Nephron progenitor cell (in vitro differentiated cells): ENCODE measurements around the gene SEBOX.
"Not testable (repeated sequence)": the region's sequence is repeated elsewhere in the genome, so short reads cannot be mapped to it uniquely, and the experiment has no call there.

ENCODE experiments used
- DNase-seq: peaks from one replicate; pipeline ENCODE4 v3.0.0; 2021
- H3K27ac Mint-ChIP-seq: 2 replicates; pipeline ENCODE4 v1.8.0; 2021; ENCODE audit warnings: mild to moderate bottlenecking, moderate library complexity, mixed read lengths
- H3K27me3 Mint-ChIP-seq: 2 replicates; pipeline ENCODE4 v1.8.0; 2021; ENCODE audit warnings: mild to moderate bottlenecking, low read depth, mixed read lengths; ENCODE audit not compliant: poor library complexity
- H3K36me3 Mint-ChIP-seq: 2 replicates; pipeline ENCODE4 v1.8.0; 2021; ENCODE audit warnings: low read depth, mixed read lengths
- H3K4me1 Mint-ChIP-seq: 2 replicates; pipeline ENCODE4 v1.8.0; 2021; ENCODE audit warnings: mixed read lengths
- H3K4me3 Mint-ChIP-seq: 2 replicates; pipeline ENCODE4 v1.8.0; 2021; ENCODE audit warnings: mild to moderate bottlenecking, moderate library complexity, mixed read lengths
- H3K9me3 Mint-ChIP-seq: 2 replicates; pipeline ENCODE4 v1.8.0; 2021; ENCODE audit warnings: mild to moderate bottlenecking, moderate library complexity, mixed read lengths
- CTCF ChIP-seq: fragments of 200-600 bp; sonication (generic); IDR thresholded peaks from 2 replicates; pipeline ENCODE4 v1.5.0; 2021; ENCODE audit warnings: antibody characterized with exemption

SEBOX gene

GRCh38 chr17:28339431-28339830 lies 25.6 kb downstream of the SEBOX start:
- peaks cover 26% of the 10 kb centered on the region for H3K4me1 Mint-ChIP-seq
- TF ChIP-seq CTCF = no peak
- no peak overlapping the region for H3K27ac Mint-ChIP-seq
- H3K9me3 Mint-ChIP-seq = no peaks in the 10 kb centered on the region
- no peaks in the 10 kb centered on the region for H3K27me3 Mint-ChIP-seq
- no peak for DNase-seq
- no peak overlapping the region for H3K4me3 Mint-ChIP-seq
- H3K36me3 Mint-ChIP-seq = peaks cover 16% of the 10 kb centered on the region

DNA sequence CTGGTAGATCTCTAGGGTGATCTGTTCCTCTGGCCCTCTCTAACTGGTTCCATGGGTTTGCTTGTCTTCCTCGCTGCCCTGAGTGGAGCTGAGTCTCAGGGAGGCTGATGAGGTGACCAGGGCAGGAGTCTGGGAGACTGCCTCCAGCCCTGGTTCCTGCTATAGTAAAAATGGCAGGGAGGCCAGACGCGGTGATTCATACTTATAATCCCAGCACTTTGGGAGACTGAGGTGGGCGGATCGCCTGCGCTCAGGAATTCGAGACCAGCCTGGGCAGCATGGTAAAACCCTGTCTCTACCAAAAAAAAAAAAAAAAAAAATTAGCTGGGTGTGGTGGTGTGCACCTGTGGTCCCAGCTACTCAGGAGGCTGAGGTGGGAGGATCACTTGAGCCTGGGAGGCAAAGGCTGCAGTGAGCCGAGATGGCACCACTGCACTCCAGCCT lies 26.2 kb downstream of the SEBOX start:
- not testable (repeated sequence) for H3K4me3 Mint-ChIP-seq, DNase-seq, H3K27me3 Mint-ChIP-seq, H3K9me3 Mint-ChIP-seq, H3K27ac Mint-ChIP-seq
- peaks cover 32% of the 10 kb centered on the region for H3K4me1 Mint-ChIP-seq
- H3K36me3 Mint-ChIP-seq = peaks cover 13% of the 10 kb centered on the region

DNA sequence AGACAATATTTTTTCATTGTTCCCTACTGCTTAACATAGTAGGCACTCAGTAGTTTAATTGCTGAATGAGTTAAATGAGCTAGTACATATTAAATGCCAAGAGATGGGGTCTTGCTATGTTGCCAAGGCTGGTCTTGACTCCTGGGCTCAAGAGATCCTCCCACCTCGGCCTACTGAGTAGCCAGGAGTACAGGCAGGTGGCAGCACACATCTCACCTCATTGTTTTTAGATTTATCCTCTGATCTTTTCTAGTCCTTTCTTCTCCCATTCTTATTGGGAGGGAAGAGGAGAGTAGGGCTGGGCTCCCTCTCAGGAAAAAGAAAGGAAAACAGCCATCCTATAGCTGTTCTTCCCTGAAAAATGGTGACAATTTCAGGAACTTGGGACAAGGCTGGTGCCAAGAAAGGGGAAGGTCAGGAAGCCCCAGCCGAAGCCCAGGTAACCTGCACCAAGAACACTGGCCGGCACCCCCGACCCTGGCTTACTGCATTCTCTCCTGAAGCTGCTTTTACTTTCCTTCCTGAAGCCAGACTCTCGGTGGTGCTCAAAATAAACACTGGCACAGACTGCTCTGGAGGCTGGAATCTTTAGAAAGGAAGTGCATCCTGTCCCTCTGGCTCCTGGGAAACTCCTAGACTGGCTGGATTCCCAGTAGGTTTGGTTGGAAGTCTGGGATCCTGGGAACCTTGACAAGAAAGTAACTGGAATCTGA lies 26.8 kb downstream of the SEBOX start:
- TF ChIP-seq CTCF = no peak
- H3K4me3 Mint-ChIP-seq = peak overlapping the region; percentile 100
- no peaks in the 10 kb centered on the region for H3K9me3 Mint-ChIP-seq
- no peaks in the 10 kb centered on the region for H3K27me3 Mint-ChIP-seq
- H3K27ac Mint-ChIP-seq = no peak overlapping the region
- no peak for DNase-seq
- peaks cover 11% of the 10 kb centered on the region for H3K36me3 Mint-ChIP-seq
- peaks cover 35% of the 10 kb centered on the region for H3K4me1 Mint-ChIP-seq

GRCh38 chr17:28335959-28336871 lies 28.8 kb downstream of the SEBOX start:
- peaks cover 1% of the 10 kb centered on the region for H3K36me3 Mint-ChIP-seq
- peaks cover 3% of the 10 kb centered on the region for H3K27me3 Mint-ChIP-seq
- no peaks in the 10 kb centered on the region for H3K9me3 Mint-ChIP-seq
- TF ChIP-seq CTCF = no peak
- DNase-seq = peak; percentile 60
- peak overlapping the region; percentile 100 for H3K27ac Mint-ChIP-seq
- peaks cover 35% of the 10 kb centered on the region for H3K4me1 Mint-ChIP-seq
- peak overlapping the region; percentile 100 for H3K4me3 Mint-ChIP-seq

GRCh38 chr17:28335201-28335958 lies 29.6 kb downstream of the SEBOX start, which contains the start of the genes IFT20 and TNFAIP1:
Gene IFT20 (minus strand): TSS chr17:28335472. CDS start chr17:28331985, 3,487 bp downstream.
Gene TNFAIP1 (plus strand): TSS chr17:28335761. CDS start chr17:28339522, 3,761 bp downstream.
- Mint-ChIP-seq H3K4me1 (peaks cover 35% of the 10 kb centered on the region), H3K27ac (peak within 1 kb of the TSS; percentile 100), H3K27me3 (peaks cover 3% of the 10 kb centered on the region), H3K36me3 (no peaks in the 10 kb centered on the region), H3K9me3 (no peaks in the 10 kb centered on the region), H3K4me3 (peak within 1 kb of the TSS; percentile 100)
- TF ChIP-seq CTCF = no peak
- DNase-seq = peak; percentile 95
